Activated CD4-positive, alpha-beta memory T cell treated with anti-CD3 and anti-CD28 coated beads, Interleukin-2, amount 10 ng/mL, durations not matched to agents 7 days and 5 days (primary cell): ENCODE results near the gene KCNH6. TPM values are rescaled to one million over a fixed set of nuclear protein-coding genes. Genes with fewer than 3 reads are reported as not detected.

Source experiments
- CTCF ChIA-PET: fragments of 350-600 bp; sonication (Branson Sonifier 250); formaldehyde crosslinking; loops from one replicate; lab custom pipeline; 2021; ENCODE audit warnings: antibody characterized with exemption, inconsistent platforms; lab: Charles Lee
- POLR2A ChIA-PET: fragments of 350-600 bp; sonication (Branson Sonifier 250); formaldehyde crosslinking; loops from one replicate; lab custom pipeline; 2021; ENCODE audit warnings: antibody characterized with exemption; lab: Charles Lee
- DNase-seq: peaks from one replicate; pipeline ENCODE4 v3.0.0-alpha.2; 2020
- H3K27ac Mint-ChIP-seq: one replicate; pipeline ENCODE4 v1.8.0; 2021; ENCODE audit warnings: mild to moderate bottlenecking, mixed read lengths
- H3K27me3 Mint-ChIP-seq: one replicate; pipeline ENCODE4 v1.8.0; 2021; ENCODE audit warnings: mixed read lengths
- H3K36me3 Mint-ChIP-seq: one replicate; pipeline ENCODE4 v1.8.0; 2021; ENCODE audit warnings: low read depth, mixed read lengths
- H3K4me1 Mint-ChIP-seq: one replicate; pipeline ENCODE4 v1.8.0; 2021; ENCODE audit warnings: mixed read lengths
- H3K4me3 Mint-ChIP-seq: one replicate; pipeline ENCODE4 v1.8.0; 2021; ENCODE audit warnings: mild to moderate bottlenecking, mixed read lengths
- H3K9me3 Mint-ChIP-seq: one replicate; pipeline ENCODE4 v1.8.0; 2021; ENCODE audit warnings: mixed read lengths
- total RNA-seq, 2 experiments: library from RNA; stranded (reverse); gene quantifications; one replicate each; pipeline ENCODE4 v1.2.3, GENCODE V29; 2021

The KCNH6 gene
- total RNA-seq, 2 experiments from 2014 or later, result not detected

DNA sequence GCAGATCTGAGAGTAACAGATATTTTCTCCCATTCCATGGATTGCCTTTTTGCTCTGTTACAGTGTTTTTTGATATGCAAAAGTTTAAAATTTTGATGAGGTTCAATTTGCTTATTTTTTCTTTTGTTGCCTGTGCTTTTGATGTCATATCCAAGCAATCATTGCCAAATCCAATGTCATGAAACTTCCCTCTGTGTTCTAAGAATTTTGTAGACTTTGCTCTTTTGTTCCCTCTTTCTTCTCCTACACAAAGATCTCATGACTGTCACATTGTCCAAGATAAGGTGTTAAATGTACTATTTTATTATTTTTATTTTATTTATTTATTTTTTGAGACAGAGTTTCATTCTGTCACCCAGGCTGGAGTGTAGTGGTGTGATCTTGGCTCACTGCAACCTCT lies 18.9 kb upstream of the KCNH6 start:
- no peak overlapping the region for H3K27ac Mint-ChIP-seq
- H3K36me3 Mint-ChIP-seq, result no peaks in the 10 kb centered on the region
- H3K4me3 Mint-ChIP-seq, result no peak overlapping the region
- peaks cover 7% of the 10 kb centered on the region for H3K9me3 Mint-ChIP-seq
- DNase-seq, result no peak
- CTCF ChIA-PET, result no interaction called here
- no peaks in the 10 kb centered on the region for H3K4me1 Mint-ChIP-seq
- H3K27me3 Mint-ChIP-seq, result peaks cover 24% of the 10 kb centered on the region
- POLR2A ChIA-PET, result no interaction called here

DNA sequence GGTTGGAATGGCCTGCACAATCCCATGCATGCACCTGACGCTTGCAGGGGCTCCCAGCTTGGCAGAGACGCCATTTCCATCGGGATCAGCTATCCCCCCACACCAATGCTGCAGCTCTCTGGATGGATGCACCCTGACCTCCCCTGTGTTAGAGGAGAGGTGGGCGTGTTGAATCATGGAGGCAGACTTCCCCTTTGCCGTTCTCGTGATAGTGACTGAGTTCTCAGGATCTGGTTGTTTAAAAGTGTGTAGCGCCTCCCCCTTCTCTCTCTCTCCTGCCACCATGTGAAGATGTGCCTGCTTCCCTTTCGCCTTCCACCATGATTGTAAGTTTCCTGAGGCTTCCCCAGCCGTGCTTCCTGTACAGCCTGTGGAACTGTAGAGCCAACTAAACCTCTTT lies 17.8 kb upstream of the KCNH6 start:
- no peaks in the 10 kb centered on the region for H3K4me1 Mint-ChIP-seq
- no peak for DNase-seq
- H3K9me3 Mint-ChIP-seq, result peaks cover 7% of the 10 kb centered on the region
- H3K27me3 Mint-ChIP-seq, result peaks cover 24% of the 10 kb centered on the region
- no peaks in the 10 kb centered on the region for H3K36me3 Mint-ChIP-seq
- no peak overlapping the region for H3K27ac Mint-ChIP-seq
- H3K4me3 Mint-ChIP-seq, result no peak overlapping the region
- CTCF ChIA-PET, result no interaction called here
- POLR2A ChIA-PET, result no interaction called here

DNA sequence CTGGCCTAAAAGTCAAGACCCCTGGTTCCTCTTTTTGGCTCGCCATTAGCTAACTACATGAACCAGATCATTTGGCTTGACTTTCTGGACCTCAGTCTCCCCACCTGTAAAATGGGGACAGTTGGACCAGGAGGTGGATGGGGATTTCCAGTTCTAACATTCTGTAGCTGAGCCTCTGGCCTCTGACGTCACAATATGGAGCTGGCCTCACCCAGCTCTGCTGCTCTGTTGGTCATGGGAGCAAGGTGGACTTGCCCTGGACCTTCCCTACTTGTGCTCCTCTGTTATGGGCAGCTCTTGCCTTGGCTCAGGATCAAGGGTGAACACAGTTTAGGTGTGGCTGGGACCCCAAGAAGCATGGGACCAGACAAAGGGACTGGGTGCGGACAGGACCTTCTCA lies 16.5 kb upstream of the KCNH6 start:
- Mint-ChIP-seq H3K27me3 (peaks cover 21% of the 10 kb centered on the region), H3K27ac (no peak overlapping the region)
- POLR2A ChIA-PET, result no interaction called here

DNA sequence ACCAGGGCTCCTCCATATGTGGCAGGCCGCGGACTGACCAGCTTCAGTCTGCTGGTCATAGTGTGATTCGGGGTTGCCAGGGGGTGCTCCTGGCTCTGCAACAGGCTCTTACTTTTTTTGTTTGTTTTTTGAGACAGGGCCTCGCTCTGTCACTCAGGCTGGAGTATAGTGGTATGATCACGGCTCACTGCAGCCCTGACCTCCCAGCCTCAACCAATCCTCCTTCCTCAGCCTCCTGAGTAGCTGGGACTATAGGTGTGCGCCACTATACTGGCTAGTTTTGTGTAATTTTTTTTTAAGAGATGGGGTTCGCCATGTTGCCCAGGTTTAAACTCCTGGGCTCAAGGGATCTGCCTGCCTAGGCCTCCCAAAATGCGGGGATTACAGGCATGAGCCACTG lies 11.8 kb upstream of the KCNH6 start:
- Mint-ChIP-seq H3K27ac (no peak overlapping the region), H3K9me3 (no peaks in the 10 kb centered on the region), H3K4me3 (no peak overlapping the region), H3K36me3 (no peaks in the 10 kb centered on the region), H3K27me3 (peaks cover 4% of the 10 kb centered on the region), H3K4me1 (no peaks in the 10 kb centered on the region)
- CTCF ChIA-PET, result no interaction called here
- no peak for DNase-seq
- POLR2A ChIA-PET, result no interaction called here

More for the DNA sequence above, 16.5 kb upstream of the KCNH6 start:
- DNase-seq, result no peak
- peaks cover 7% of the 10 kb centered on the region for H3K9me3 Mint-ChIP-seq
- H3K4me3 Mint-ChIP-seq, result no peak overlapping the region
- H3K4me1 Mint-ChIP-seq, result no peaks in the 10 kb centered on the region
- CTCF ChIA-PET, result no interaction called here
- no peaks in the 10 kb centered on the region for H3K36me3 Mint-ChIP-seq

DNA sequence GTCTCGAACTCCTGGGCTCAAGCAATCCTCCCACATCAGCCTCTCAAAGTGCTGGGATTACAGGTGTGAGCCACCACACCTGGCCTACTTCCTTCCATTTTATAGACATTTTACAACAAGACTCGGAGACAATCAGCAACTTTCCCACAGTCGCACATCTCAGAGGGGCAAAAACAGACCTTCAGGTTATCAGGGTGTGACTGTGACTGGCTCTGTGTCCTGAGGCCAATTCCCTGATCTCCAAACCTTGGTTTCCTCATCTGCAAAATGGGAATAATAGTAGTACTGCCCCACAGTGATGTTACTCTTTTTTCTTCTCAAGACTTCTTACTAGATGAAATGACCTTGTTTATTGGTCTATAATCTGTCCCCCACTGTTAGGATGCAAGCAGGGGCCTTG lies 10.8 kb upstream of the KCNH6 start:
- H3K4me1 Mint-ChIP-seq, result no peaks in the 10 kb centered on the region
- ChIA-PET POLR2A (no interaction called here), CTCF (no interaction called here)
- no peaks in the 10 kb centered on the region for H3K36me3 Mint-ChIP-seq
- H3K27ac Mint-ChIP-seq, result no peak overlapping the region
- H3K9me3 Mint-ChIP-seq, result no peaks in the 10 kb centered on the region
- DNase-seq, result no peak
- H3K27me3 Mint-ChIP-seq, result peaks cover 4% of the 10 kb centered on the region
- no peak overlapping the region for H3K4me3 Mint-ChIP-seq

DNA sequence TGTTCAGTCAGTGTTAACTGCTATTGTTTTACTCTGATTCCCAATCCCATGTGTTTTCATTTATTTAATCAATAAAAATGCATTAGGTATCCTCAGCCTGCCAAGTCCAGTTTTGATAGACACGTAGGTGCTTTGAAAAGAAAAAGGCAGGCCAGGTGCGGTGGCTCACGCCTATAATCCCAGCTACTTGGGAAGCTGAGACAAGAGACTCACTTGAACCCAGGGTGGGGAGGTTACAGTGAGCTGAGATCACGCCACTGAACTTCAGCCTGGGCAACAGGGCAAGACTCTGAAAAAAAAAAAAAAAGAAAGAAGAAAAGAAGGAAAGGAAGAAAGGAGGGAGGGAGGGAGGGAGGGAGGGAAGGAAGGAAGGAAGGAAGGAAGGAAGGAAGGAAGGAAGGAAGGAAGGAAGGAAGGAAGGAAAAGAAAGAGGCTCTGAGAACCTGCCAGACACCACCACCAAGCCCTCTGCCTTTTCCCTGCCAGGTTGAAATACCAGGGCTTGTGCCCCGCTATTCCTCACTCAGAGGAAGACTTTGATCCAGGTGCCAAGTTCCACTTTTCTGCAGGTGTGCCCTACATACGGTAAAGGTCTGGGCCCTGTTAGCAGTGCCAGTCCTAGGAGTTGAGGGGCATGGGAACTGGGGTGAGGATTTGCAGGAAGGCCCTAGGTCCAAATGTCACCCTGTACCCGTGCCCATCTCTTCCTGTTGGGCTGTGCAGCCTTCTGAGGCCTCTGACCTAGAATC lies 10.1 kb upstream of the KCNH6 start:
- peaks cover 4% of the 10 kb centered on the region for H3K27me3 Mint-ChIP-seq
- no peak overlapping the region for H3K4me3 Mint-ChIP-seq
- ChIA-PET CTCF (interaction anchor here (0.6 kb wide), 1 partner anchor 206 kb away, joined by 3 read pairs; no protein-coding TSS in a partner anchor), POLR2A (no interaction called here)
- no peaks in the 10 kb centered on the region for H3K36me3 Mint-ChIP-seq
- H3K4me1 Mint-ChIP-seq, result no peaks in the 10 kb centered on the region
- H3K9me3 Mint-ChIP-seq, result no peaks in the 10 kb centered on the region
- H3K27ac Mint-ChIP-seq, result no peak overlapping the region
- no peak for DNase-seq

DNA sequence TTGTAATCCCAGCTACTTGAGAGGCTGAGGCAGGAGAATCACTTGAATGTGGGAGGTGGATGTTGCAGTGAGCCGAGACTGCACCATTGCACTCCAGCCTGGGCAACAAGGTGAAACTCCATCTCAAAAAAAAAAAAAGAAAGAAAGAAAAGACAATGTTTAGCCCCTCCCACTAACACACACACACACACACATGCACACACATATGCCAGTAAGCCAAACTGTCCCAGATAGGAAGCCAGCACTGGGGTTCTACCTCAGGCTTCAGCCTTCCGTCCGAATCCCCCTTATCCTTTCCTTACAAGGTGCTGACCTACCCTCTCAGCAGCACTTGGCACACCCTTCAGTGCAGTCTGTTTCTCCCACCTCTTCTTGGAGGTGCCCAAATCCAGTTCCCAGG lies 8.7 kb upstream of the KCNH6 start:
- Mint-ChIP-seq H3K4me3 (no peak overlapping the region), H3K27me3 (peaks cover 4% of the 10 kb centered on the region), H3K9me3 (no peaks in the 10 kb centered on the region), H3K27ac (no peak overlapping the region), H3K4me1 (no peaks in the 10 kb centered on the region), H3K36me3 (no peaks in the 10 kb centered on the region)
- CTCF ChIA-PET, result no interaction called here
- DNase-seq, result no peak
- POLR2A ChIA-PET, result no interaction called here

DNA sequence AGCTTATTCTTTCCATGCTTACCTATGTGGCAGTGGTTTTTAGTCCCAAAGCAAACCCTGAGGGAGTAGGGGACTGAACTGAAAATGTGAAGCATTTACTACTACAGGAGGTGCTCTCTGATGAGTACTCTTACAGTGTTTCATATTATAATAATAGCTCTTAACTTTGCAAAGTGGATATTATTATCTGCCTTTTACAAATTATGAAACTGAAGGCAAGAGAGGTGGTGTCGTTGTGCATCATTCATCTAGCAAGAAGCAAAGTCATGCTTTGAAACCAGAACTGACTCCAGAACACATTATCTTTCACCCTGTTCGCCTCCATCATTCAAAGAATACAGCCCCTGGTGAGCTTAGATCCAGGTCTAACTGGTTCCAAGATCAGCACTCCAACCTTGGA lies 8.2 kb upstream of the KCNH6 start:
- no peaks in the 10 kb centered on the region for H3K9me3 Mint-ChIP-seq

DNA sequence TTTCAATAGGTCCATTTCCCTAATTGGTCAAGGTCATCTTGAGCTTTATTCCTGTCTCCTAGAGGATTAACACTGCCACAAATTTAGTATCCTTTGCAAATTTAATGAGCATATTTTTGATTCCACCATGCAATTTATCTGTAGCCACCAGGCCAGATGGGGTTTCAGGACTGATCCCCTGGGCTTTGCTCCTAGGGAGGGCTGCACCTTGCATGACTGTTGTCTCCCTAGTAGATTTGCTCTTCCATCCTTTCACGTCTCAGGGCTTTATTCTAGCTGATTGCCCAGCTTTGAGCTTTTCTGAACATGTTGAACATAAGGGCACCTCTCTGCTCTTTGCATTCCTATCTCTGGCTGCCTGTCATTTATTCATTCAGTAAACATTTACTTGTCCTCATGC lies 7.7 kb upstream of the KCNH6 start:
- no peaks in the 10 kb centered on the region for H3K9me3 Mint-ChIP-seq
- no peak overlapping the region for H3K4me3 Mint-ChIP-seq
- H3K4me1 Mint-ChIP-seq, result no peaks in the 10 kb centered on the region
- ChIA-PET CTCF (no interaction called here), POLR2A (interaction anchor here (1.1 kb wide), 1 partner anchor 36 kb away, joined by 3 read pairs; no protein-coding TSS in a partner anchor)
- DNase-seq, result no peak
- peaks cover 4% of the 10 kb centered on the region for H3K27me3 Mint-ChIP-seq
- no peaks in the 10 kb centered on the region for H3K36me3 Mint-ChIP-seq
- H3K27ac Mint-ChIP-seq, result no peak overlapping the region

More for the DNA sequence above, 8.2 kb upstream of the KCNH6 start:
- ChIA-PET CTCF (no interaction called here), POLR2A (interaction anchor here (1.1 kb wide), 1 partner anchor 37 kb away, joined by 3 read pairs; no protein-coding TSS in a partner anchor)
- H3K4me1 Mint-ChIP-seq, result no peaks in the 10 kb centered on the region
- no peak overlapping the region for H3K4me3 Mint-ChIP-seq
- H3K27ac Mint-ChIP-seq, result no peak overlapping the region
- no peak for DNase-seq
- peaks cover 4% of the 10 kb centered on the region for H3K27me3 Mint-ChIP-seq
- no peaks in the 10 kb centered on the region for H3K36me3 Mint-ChIP-seq

DNA sequence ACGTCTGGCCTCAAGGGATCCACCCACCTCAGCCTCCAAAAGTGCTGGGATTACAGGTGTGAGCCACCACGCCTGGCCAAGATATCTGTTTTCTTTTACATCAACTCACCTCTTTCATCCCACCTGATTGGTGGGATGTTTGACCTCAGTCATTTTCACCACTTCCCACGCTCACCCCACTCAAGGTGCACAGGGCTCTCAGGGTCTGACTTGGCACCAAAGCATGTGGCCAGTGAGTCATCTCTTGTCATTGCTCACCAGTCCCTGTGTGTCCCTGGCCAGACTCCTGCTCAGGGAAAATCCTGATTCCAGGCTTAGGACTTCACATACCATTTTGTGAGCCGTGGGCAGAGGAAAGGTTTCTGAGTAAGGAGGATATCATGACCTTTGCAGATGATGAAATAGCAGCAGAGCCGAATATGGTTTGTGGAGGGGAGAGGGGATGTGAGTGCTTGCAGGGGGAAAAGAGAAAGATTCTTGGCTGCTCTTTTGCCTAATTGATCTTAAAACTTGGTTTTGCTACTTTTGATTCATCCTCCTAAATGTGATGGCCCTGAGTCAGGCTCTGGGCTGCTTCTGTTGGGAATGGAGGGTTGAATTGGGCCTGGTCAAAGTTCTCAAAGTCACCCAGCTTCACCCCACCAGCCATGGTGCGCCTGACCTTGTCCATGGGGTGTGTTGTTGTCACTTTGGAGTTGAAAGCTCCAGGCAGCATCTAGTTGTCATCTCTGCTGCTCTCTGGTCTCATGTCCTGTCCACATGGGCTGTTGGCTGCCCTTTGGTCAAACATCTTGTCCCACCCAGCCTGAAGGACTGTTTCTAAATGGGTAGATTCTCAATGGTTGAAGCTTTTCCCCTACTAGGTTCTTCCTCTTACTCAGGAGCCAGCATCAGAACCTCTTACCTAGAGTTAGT lies 6.0 kb upstream of the KCNH6 start:
- H3K36me3 Mint-ChIP-seq, result no peaks in the 10 kb centered on the region
- H3K9me3 Mint-ChIP-seq, result no peaks in the 10 kb centered on the region
- peaks cover 12% of the 10 kb centered on the region for H3K27me3 Mint-ChIP-seq
- H3K27ac Mint-ChIP-seq, result no peak overlapping the region
- H3K4me1 Mint-ChIP-seq, result no peaks in the 10 kb centered on the region
- POLR2A ChIA-PET, result no interaction called here
- no peak for DNase-seq
- no peak overlapping the region for H3K4me3 Mint-ChIP-seq
- CTCF ChIA-PET, result no interaction called here

DNA sequence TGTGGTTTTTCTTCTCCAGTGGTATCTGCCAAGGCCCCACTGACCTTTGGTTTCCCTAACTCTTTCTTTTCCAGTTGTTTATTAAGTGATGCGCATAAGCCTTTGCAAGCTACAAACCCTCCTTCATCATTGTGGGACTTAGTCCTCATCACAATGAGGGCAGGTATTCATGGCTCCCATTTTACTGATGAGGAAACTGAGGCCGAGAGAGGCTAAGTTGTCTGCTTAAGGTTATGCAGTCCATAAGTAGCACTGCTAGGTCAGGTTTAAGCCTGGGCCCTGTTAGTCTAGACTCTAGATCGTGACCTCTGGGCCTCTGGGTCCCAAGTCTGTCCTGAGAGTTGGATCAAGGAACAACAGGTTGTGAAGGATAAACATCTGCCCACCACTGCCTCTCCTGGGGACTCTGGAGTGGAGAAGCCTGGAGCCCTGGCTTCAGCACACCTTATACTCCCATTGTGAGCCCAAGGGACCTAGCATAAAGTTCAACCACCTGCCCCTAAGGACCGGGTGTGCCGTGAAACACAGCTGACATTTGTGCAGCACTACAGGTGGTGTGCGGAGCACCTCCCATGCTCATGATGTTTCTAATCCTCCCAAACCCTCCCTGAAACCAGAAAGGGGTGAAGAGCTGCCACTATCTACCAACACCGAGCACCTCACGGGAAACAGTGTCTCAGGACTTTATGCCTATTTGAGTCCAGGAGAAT lies 5.2 kb upstream of the KCNH6 start:
- Mint-ChIP-seq H3K27ac (no peak overlapping the region), H3K4me3 (no peak overlapping the region), H3K9me3 (no peaks in the 10 kb centered on the region), H3K36me3 (no peaks in the 10 kb centered on the region), H3K27me3 (peaks cover 12% of the 10 kb centered on the region), H3K4me1 (no peaks in the 10 kb centered on the region)
- DNase-seq, result no peak
- CTCF ChIA-PET, result interaction anchor here (0.6 kb wide), 1 partner anchor 85 kb away, joined by 3 read pairs; no protein-coding TSS in a partner anchor
- POLR2A ChIA-PET, result no interaction called here

DNA sequence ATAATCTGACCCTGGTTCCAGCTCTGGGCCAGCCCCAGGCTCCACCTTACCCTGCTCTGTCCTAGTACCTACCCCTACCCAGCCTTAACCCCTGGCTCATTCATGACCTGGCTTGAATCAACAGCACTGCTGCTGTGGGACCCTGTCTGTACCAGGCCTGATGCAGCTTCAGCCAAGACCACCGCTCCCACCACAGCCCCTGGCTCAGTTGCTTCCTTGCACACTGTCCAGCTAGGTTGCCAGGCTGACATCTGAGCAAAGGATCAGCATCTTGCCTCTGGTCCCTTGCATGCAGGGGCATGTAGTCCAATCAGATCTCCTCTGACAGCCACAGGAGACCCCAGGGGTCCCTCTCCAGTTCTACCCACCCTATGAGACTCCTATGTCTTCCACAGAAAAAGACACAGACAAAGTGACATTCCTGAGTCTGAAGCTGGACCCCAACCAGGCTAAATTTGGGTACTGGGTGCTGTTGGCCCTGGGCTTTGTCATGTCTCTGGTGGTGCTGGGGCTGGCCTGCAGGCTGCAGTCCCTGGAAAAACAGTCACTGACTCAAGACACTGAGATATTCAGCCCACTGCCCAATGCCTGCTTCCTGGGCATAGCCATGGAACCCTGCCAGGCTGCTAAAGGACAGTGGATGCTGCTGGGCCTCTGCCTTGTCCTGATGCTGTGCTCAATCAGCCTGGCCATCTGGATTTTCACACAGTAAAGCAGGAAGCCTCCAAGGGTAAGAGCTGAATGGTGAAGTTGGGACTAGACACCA lies 3.9 kb upstream of the KCNH6 start:
- H3K27me3 Mint-ChIP-seq, result peaks cover 20% of the 10 kb centered on the region
- ChIA-PET POLR2A (no interaction called here), CTCF (no interaction called here)
- no peaks in the 10 kb centered on the region for H3K36me3 Mint-ChIP-seq
- H3K9me3 Mint-ChIP-seq, result no peaks in the 10 kb centered on the region
- DNase-seq, result no peak
- no peak overlapping the region for H3K4me3 Mint-ChIP-seq
- H3K4me1 Mint-ChIP-seq, result peaks cover 6% of the 10 kb centered on the region
- no peak overlapping the region for H3K27ac Mint-ChIP-seq
